GM23338 (cell line): ENCODE data around the gene RASA3.

ENCODE experiments used
- CREB1 ChIP-seq: fragments of 250-450 bp; sonication (Bioruptor Pico); IDR thresholded peaks from 2 replicates; pipeline ENCODE4 v1.5.0; 2020; ENCODE audit warnings: low read depth, mild to moderate bottlenecking, moderate library complexity
- CTCF ChIP-seq, 2 experiments: fragments of 200-600 bp in 1 of 2; sonication (generic) in 1 of 2; conservative IDR thresholded peaks; 2 replicates each; pipeline versions ENCODE4 v1.5.1 to v1.6.1; 2016 to 2017; ENCODE audit warnings: antibody characterized with exemption in 2 of 2, low read depth in 2 of 2, mild to moderate bottlenecking in 2 of 2, moderate library complexity in 1 of 2
- ETS1 ChIP-seq: IDR thresholded peaks from 2 replicates; pipeline ENCODE4 v1.6.1; 2016; ENCODE audit warnings: antibody characterized with exemption
- EZH2 ChIP-seq: fragments of 200-600 bp; sonication (generic); IDR thresholded peaks from one replicate; pipeline ENCODE4 v1.8.0; 2017; ENCODE audit warnings: antibody characterized with exemption, mild to moderate bottlenecking, low read depth; ENCODE audit not compliant: unreplicated experiment
- EZH2phosphoT487 ChIP-seq: fragments of 200-600 bp; sonication (generic); IDR thresholded peaks from one replicate; pipeline ENCODE4 v1.8.1; 2018; ENCODE audit warnings: antibody characterized with exemption; ENCODE audit not compliant: unreplicated experiment
- POLR2AphosphoS5 ChIP-seq: IDR thresholded peaks from 2 replicates; pipeline ENCODE4 v1.6.1; 2016; ENCODE audit warnings: antibody characterized with exemption, low read depth
- REST ChIP-seq: IDR thresholded peaks from one replicate; pipeline ENCODE4 v1.6.1; 2018; ENCODE audit warnings: antibody characterized with exemption; ENCODE audit not compliant: unreplicated experiment
- STAT1 ChIP-seq: IDR thresholded peaks from one replicate; pipeline ENCODE4 v1.6.1; 2016; ENCODE audit warnings: antibody characterized with exemption; ENCODE audit not compliant: unreplicated experiment
- ZNF114 ChIP-seq: fragments of 250-450 bp; sonication (Bioruptor Pico); IDR thresholded peaks from 2 replicates; pipeline ENCODE4 v1.5.0; 2020; ENCODE audit warnings: mild to moderate bottlenecking, moderate library complexity

GRCh38 chr13:114142640-114143490, 10.4 kb upstream of the RASA3 start:
- TF ChIP-seq EZH2phosphoT487, result no peak
- no peak for TF ChIP-seq CTCF (conservative IDR thresholded peaks at IDR 0.05; ENCODE audit: low read depth in 2 of 2)
- TF ChIP-seq EZH2, result no peak
- no peak for TF ChIP-seq POLR2AphosphoS5
- TF ChIP-seq REST, result no peak
- no peak for TF ChIP-seq STAT1
- TF ChIP-seq CREB1 (CRISPR knock-in tag), result no peak
- no peak for TF ChIP-seq ETS1
- TF ChIP-seq ZNF114, result no peak
